AG04450 (cell line): ENCODE data around the gene ST8SIA5. TPM values are rescaled to one million over a fixed set of nuclear protein-coding genes. Genes with fewer than 3 reads are reported as not detected.

ENCODE experiments used
- CTCF ChIA-PET: fragments of 300-600, 350-600 bp; formaldehyde crosslinking; extraction: SDS; loops from one replicate; lab custom pipeline; 2022; ENCODE audit warnings: antibody characterized with exemption, inconsistent platforms; lab: Charles Lee
- POLR2A ChIA-PET: fragments of 350-600 bp; formaldehyde crosslinking; extraction: SDS; loops from one replicate; lab custom pipeline; 2021; ENCODE audit warnings: antibody characterized with exemption, inconsistent platforms; lab: Yijun Ruan, JAX
- DNase-seq: peaks from one replicate; pipeline ENCODE4 v3.0.0-alpha.2; 2011; ENCODE audit warnings: low read depth, low spot score
- H3K27ac ChIP-seq: one replicate; pipeline ENCODE4 v1.5.1; 2012; ENCODE audit warnings: low read depth, low read length, control low read depth
- H3K27me3 ChIP-seq: one replicate; pipeline ENCODE4 v1.6.0; 2012; ENCODE audit warnings: low read length; ENCODE audit not compliant: control insufficient read depth, insufficient read depth
- H3K4me3 ChIP-seq: 2 replicates; pipeline ENCODE4 v1.5.1; 2011; ENCODE audit warnings: mild to moderate bottlenecking, low read depth, low read length, control low read depth
- H3K9me3 ChIP-seq: 2 replicates; pipeline ENCODE4 v1.5.1; 2012; ENCODE audit warnings: low read length; ENCODE audit not compliant: control insufficient read depth, insufficient read depth
- polyA plus RNA-seq: library from polyadenylated mRNA; depleted of rRNA; stranded (reverse); fragments of >200 nt; gene quantifications from 2 replicates; pipeline ENCODE4 v1.2.3, GENCODE V29; 2011; rRNA removed
- small RNA-seq: library from RNA; depleted of rRNA; stranded (forward); fragments of <200 nt; gene quantifications from one replicate; pipeline ENCODE3, GENCODE V24; 2012; ENCODE audit warnings: low read depth; ENCODE audit not compliant: insufficient read length
- TF ChIP-seq, protein P1 (sequence below): IDR thresholded peaks from 2 replicates; pipeline ENCODE4 v1.5.1; 2011; ENCODE audit warnings: low read depth, low read length, control low read depth, inconsistent platforms

Gene ST8SIA5
- polyA plus RNA-seq, 1 experiment: not detected

DNA sequence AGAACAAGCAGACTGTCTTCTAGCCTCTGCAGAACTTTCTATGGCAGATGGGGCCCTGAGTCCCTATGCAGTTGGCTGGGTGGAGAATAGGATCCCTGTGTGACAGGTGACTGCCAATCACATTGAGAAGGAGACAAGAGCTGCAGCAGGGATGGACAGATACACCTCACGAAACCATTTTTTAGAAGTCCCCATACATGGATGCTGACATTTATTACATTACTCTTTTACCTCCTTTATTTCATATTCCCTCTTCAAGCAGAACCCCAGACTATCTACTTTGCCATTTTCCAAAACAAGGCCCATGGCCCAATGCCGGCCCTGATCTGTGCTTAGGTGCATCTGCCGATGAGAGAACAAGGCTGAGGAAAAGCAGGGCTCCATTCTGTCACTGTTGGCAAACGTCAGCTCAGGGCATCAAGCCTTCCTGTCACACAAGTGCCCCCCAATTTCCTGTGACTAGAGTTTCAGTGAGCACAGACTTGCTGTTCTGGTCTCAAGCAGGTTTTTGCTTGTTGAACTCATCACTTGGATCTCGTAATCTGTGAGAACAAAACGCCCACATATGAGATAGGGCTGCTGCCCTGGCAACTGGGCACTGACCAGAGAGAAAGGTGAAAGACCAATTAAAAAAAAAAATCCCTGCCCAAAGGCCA is 135.6 kb downstream of the ST8SIA5 start:
- Histone ChIP-seq H3K9me3 (no peaks in the 10 kb centered on the region), H3K4me3 (no peak overlapping the region), H3K27me3 (no peaks in the 10 kb centered on the region), H3K27ac (no peak overlapping the region)
- TF ChIP-seq, protein P1, sequence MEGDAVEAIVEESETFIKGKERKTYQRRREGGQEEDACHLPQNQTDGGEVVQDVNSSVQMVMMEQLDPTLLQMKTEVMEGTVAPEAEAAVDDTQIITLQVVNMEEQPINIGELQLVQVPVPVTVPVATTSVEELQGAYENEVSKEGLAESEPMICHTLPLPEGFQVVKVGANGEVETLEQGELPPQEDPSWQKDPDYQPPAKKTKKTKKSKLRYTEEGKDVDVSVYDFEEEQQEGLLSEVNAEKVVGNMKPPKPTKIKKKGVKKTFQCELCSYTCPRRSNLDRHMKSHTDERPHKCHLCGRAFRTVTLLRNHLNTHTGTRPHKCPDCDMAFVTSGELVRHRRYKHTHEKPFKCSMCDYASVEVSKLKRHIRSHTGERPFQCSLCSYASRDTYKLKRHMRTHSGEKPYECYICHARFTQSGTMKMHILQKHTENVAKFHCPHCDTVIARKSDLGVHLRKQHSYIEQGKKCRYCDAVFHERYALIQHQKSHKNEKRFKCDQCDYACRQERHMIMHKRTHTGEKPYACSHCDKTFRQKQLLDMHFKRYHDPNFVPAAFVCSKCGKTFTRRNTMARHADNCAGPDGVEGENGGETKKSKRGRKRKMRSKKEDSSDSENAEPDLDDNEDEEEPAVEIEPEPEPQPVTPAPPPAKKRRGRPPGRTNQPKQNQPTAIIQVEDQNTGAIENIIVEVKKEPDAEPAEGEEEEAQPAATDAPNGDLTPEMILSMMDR: no peak
- no peak for DNase-seq
- CTCF ChIA-PET: interaction anchor here (0.6 kb wide), 1 partner anchor 66 kb away, joined by 4 read pairs; no protein-coding TSS in a partner anchor
- POLR2A ChIA-PET: no interaction called here

DNA sequence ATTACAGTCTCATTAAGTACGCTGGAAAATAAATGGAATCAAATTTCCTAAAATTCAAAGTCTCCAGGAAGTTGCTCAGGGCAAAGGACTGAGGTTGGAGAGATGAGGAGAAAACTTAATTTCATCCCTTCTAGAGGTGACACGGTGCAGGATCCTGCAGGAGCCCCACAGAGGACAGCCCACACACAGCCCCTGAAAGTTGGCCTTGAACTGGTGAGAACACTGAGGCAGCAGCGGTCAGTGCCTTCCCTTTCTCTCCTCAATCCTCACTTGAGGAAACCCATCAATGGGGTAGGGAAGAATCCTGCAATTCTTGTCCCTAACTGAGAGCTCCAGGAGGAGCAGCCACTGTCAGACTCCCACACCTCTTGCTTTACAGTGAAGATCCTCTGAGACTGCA is 137.3 kb downstream of the ST8SIA5 start:
- POLR2A ChIA-PET: no interaction called here
- no peak overlapping the region for H3K4me3 ChIP-seq
- CTCF ChIA-PET: no interaction called here
- H3K27me3 ChIP-seq: no peaks in the 10 kb centered on the region
- no peak for DNase-seq
- TF ChIP-seq, protein P1: no peak
- no peaks in the 10 kb centered on the region for H3K9me3 ChIP-seq
- H3K27ac ChIP-seq: no peak overlapping the region

Small RNA genes within 50 kb of the gene (small RNA-seq; reads per million reads assigned to genes)
- gene AC090311.1: not detected

Other genes starting within 250 kb of the ST8SIA5 start
- not detected in 2 replicates for gene LOXHD1, start 99.8 kb downstream of the ST8SIA5 start, polyA plus RNA-seq
- 10.0 and 10.1 TPM in 2 replicates for gene PIAS2, start 160.5 kb upstream of the ST8SIA5 start, polyA plus RNA-seq
- 1.9 and 2.9 TPM in 2 replicates for gene KATNAL2, start 160.5 kb upstream of the ST8SIA5 start, polyA plus RNA-seq